GM18511 (cell line): Measurements from ENCODE around the gene CFAP54.

Experiments used
- ATAC-seq: cut with Tn5 transposase; IDR thresholded peaks from one replicate; pipeline ENCODE4 v1.9.1; 2021; ENCODE audit warnings: mild to moderate bottlenecking, moderate library complexity; ENCODE audit not compliant: unreplicated experiment

Gene CFAP54

DNA sequence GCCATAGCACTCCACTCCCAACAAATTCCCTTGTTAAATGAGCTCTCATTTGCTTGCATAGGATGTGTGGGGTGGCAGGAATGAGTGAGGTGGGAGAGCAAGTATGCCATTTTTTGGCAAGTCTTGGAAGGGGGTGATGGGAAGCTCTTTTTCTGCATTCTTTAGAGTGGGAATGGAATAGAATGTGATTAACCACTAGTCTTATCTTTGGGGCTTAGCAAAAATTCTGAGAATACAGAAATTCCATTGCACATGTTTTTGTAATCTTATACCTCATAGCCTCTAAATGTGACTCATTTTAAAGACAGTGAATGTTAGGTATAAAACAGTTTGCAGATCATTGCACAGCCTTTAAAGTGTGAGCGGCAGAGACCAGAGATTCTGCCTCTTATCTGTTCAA lies 389.3 kb downstream of the CFAP54 start:
- ATAC-seq = no peak

DNA sequence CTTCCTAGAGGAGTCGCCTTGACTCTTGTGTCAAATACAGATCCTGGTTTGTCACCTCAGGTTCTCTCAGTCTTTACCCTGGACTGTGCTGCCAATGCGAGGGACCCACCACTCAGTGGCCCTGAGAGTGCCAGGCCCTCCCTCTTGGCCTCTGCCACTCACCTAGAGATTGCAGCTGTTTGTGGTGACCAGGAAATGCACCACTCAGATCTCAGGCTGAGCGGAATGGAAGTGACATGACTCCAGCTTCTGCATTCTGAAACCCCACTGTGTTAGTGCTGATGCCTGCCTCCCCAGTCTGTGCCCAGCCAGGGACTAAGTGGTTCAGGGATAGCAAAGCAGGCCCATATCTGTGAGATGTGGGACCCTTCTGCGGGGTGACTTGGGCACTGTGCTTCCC lies 389.9 kb downstream of the CFAP54 start:
- ATAC-seq = no peak

DNA sequence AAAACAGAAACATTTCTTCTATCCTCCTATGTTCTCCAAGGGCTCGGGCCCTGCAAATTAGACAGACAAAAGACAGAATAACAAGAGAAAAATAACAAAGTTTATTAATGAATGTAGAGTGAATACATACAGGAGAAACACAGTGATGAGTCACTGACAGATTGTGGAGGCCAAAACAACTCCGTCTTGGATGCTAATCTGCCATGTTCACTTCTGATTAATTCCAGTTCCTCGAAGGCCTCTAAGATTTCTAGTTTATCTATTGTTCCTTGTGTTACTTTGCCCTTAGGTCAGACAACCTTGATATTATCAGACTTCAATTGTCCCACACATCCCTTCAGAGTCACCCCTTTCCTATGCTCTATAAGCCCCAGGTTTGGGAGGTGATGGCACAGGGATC lies 390.8 kb downstream of the CFAP54 start:
- ATAC-seq = no peak

DNA sequence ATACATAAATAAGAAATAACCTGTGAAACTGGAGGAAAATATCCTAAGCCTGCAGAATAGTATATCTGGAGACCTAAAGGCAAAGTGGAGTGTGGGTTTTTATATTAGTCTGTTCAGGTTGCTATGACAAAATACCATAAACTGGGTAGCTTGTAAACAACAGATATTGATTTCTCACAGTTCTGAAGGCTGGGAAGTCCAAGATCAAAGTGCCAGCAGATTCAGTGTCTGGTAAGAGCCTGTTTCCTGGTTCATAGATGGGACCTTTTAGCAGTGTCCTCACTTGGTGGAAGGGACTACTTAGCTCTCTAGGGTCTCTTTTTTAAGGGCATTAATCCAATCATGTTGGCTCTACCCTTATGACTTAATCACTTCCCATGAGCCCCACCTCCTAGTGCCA lies 392.2 kb downstream of the CFAP54 start:
- no peak for ATAC-seq

DNA sequence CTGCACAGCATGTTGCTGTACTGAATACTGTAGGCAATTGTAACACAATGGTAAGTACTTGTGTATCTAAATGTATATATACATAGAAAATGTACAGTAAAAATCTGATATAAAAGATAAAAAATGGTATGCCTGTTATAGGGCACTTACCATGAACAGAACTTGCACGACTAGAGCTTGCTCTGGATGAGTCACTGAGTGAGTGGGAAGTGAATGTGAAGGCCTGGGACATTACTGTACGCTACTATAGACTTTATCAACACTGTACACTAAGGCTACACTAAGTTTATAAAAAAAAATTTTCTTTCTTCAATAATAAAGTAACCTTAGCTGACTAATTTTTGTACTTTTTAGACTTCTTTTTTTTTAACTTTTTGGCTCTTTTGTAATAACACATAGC lies 393.5 kb downstream of the CFAP54 start:
- ATAC-seq = no peak

DNA sequence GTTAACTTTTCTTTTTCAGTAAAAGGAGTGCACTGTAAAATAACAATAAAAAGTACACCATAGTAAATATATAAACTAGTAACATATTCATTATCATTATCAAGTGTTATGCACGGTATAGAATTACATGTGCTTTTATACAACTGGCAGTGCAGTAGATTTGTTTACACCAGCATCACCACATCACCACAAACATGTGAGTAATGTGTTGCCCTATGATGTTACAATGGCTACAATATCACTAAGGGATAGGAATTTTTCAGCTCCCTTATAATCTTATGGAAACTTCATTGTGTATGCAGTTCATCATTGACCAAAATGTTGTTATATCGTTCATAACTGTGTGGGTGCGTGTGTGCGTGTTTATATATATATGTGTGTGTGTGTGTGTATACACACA lies 394.2 kb downstream of the CFAP54 start:
- no peak for ATAC-seq

DNA sequence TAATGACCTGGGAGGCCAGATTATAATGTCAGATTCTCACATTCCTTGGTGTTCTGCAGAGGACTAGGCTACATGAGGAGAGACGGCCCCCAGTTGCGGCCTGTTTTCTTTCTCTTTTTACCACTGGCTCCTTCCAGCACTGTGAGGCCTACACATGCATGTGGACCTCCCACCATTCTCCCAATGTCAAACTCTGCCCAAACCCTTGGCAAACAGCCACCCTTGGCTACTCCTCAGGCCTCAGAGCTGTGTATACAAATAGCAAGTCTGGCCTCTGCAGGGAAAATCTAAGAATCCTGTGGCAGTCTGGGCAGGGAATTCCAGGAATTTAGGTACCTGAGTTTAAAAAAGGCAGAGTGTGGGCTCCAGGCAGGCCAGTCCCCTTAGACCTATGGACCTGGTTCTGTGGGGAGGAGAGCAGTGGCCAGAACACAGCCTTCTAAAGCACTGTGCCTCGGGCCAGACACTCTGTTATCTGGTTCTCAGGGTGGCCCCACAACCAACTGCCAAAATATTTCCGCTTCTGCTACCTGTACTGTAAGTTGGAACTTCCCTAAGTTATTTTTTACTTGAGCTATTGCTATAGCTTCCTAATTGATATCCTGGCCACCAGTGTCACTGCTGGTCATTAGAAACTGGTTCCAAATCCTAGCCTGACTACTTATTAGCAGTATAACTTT lies 397.8 kb downstream of the CFAP54 start:
- no peak for ATAC-seq

DNA sequence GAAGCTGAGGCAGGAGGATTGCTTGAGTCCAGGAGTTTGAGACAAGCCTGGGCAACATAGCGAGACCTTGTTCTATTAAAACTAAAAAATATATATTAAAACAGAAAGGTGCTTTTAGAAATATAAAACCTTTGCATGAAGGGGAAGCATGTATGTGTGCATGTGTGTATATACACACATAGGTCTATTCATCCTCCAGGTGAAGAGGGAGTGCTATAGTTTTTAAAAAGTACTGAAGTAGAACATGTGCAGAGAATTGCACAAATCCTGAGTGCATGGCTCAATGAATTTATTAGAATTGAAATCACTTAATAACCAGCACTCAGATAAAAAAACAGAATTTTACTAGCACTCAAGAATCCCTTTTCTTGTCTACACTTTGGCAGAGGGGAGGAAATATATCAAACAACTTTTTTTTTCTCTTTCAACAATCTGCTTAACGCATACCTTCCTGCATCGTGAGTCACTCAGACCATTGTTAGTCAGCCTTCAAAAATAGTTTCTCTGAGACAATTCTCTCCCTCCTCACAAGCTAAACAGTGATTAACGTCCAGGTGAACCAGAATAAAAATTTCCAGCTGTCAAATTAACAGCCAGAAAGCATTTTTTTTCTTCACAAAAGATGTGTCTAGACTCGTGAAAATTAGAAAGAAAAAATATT lies 400.0 kb downstream of the CFAP54 start:
- no peak for ATAC-seq

DNA sequence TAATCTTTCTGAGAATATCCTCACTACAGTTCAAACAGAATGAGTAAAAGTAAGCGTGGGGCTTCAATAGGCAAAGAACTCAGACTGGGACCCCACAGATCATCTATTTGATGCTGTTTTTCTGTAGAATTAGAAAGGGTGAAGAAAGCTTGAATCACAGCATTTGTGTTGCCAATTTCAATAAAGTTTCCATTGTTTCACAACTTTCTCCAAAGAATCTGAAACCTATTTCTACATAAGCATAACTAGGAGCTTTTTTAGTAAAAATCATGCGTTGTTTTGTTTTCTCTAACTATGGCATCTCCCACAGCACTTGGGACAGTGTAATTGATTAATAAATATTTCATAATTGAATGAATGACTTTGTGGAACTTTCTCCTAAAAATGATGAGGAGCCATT lies 401.0 kb downstream of the CFAP54 start:
- ATAC-seq = no peak

DNA sequence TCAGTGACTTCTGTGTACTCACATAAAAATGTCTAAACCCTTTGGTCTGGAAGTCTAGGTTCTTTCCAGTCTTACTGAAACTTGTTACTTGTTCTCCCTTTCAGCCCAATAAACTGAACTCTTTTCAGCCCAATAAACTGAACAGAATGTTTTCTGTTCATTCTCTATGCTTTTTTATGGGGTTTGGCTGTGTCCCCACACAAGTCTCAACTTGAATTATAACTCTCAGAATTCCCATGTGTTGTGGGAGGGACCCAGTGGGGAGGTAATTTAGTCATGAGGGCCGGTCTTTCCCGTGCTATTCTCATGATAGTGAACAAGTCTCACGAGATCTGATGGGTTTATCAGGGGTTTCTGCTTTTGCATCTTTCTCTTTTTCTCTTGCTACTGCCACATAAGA lies 402.7 kb downstream of the CFAP54 start:
- no peak for ATAC-seq

DNA sequence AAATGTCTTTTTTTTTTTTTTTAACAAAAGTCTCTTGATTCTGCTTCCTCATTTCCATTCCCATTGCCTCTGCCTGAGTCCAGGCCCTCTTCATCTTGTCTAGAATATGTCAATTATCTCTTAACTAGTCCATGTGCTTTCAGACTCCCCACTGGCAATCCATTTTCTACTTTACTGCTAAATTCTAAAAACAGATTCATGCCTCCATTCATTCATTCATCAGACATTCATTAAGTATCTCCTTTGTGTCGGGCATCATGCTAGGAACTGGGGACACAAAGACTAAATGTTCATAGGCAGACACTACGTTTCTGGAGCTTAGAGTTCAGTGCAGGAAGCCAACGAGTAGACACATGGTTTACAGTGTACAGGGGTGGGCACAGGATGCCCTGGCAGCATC lies 408.0 kb downstream of the CFAP54 start:
- ATAC-seq = no peak

DNA sequence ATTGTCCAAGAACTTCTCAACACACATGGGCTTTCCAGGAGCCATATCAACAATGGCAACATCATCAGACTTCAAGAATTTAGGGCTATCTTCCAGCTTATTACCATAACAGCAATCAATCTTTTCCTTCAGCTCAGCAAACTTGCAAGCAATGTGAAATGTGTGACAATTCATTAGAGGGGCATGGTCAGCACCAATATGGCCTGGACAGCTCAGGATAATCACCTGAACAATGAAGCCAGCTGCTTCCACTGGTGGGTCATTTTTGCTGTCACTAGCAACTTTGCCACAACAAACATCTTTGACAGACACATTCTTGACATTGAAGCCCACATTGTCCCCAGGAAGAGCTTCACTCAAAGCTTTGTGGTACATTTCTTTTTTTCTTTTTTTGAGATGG lies 411.8 kb downstream of the CFAP54 start:
- no peak for ATAC-seq

DNA sequence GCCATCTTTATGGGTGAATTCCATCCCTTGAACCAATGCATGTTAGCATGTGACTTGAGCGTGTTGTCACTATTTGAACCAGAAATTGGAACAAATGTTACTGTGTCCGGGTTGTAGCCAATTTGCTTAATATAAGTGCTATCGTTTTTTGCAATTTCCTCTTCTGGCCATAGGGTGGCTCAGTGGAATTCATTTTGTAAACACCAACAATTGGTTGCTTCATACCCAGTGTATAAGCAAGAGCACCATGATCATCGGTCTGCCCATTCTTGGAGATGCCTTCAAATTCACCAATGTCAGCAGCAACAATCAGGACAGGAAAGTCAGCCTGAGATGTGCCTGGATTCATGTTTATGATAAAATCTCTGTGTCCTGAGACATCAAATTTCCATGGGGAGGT lies 412.7 kb downstream of the CFAP54 start:
- ATAC-seq = no peak

DNA sequence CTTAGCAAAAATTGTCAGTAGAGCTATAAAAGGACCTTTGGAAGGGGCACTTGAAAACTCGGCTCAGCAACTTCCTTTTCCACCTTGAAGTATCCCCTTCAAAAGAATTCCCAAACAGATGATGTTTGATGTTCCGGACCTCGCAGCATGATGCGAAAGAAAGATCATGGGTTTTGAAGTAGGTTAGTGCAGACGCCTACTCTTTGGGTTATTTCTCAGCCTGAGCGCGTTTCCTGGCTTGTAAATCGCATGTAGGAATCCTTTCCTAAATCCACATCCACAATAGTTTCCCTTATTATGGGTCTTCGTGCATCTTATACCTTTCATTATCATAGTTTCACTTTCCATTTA lies 417.1 kb downstream of the CFAP54 start:
- ATAC-seq = no peak

DNA sequence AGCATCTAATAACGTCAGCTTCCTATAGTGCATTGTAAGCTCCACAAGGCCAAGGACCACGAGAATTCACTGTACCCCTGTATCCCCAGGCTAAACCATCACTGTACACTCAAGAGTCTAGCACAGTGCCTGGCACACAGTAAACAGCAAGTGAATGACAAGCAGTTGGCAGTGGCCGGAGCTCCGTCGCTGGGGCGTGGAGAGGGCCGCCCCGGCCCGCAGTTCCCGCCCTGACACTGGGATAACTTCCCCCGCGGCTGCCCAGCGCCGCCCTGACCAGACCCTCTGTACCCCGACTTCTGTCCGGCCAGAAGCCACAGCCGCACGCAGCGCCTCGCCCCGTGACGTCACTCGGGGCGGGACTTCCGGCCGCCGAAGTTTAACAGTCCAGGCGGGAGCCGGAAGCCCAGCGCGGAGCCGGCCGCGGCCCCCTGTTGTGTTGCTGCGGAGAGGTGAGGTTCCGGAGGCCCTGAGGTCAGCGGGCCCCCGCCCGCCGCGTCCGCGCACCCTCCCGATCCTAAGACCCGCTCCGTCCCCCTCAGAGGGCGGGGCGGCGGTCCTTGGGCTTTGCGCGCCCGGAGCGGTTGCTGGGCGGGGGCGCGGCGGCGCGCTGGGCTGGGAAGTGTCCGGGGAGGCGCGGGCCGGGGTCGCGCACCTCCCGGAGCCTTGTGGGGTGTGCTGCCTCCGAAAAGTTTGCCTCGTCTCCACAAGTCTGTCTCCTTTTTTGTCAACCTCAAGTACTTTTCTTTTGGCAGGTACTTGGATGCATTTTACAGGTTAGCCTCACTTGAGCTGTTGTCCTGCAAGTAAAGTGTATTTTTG lies 417.7 kb downstream of the CFAP54 start, which contains the start of gene NEDD1:
Gene NEDD1 (plus strand): TSS at position 409 of the 822 bp plus-strand sequence. CDS start 2,503 bp downstream, outside the sequence.
- ATAC-seq = peak; percentile 95

DNA sequence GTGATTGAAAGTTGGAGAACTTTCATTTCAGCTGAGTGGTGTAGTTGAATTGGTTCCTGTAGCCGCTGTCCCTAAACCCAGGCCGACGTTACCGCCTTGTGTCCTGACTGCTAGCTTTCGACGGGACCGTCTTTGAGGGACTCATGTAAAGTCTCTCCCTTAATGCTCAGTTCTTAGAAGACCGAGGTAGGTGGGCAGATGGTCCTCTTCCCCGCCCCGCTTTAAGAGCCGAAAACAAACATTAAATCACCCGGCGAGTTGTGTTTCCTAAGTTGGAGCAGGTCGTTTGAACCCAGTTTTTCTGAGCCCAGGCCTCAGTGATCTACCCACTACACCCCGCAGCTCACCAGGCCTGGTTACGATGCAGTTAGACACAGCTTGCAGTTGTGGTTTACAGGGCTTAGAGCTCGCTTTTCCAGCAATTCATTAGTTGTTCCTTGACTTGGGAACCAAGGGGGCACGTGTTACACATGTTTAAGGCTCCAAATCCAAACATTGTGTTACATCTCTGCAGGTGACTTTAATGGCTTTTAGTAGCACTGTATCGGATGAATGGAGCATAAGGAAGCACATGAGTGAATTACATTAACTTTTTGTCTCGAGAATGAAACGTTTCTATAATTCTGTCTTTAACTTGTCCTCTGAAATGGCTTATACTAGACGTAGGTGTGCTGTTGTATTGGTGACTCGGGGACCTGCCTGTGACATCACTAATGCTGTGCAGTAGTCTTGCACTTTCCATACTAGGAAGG lies 418.5 kb downstream of the CFAP54 start:
- ATAC-seq = peak; percentile 31

DNA sequence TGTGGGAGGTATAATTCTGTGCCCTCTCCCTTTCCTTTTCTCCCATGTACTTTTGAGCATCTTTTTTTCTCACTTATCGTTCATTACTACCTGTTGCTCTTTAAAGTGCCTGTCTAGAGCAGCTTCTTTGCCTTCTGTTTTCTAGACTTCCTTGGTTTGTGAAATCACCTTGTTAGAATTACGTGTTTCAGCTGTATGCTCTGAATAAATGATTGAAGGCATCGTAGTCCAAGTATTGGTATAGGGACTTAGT lies 419.0 kb downstream of the CFAP54 start:
- ATAC-seq = no peak

DNA sequence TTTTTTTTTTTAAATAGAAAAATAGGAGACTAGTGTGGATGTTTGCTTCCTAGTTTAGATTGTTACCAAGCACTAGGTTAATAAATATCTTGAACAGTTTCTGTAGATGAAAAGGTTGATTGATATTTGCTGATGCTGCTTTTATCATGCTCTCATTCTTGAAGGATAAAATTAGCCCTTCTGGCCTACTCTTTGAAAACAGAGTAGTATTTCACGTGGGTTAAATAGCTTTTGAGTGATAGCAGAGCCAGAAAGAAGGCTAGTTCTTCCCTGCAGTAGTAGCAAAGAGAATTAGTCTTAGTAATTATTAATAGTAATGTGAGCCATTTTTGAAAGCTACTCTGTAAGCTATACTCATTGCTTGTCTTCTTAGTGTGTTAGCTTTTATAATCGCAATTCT lies 422.9 kb downstream of the CFAP54 start:
- ATAC-seq = no peak

DNA sequence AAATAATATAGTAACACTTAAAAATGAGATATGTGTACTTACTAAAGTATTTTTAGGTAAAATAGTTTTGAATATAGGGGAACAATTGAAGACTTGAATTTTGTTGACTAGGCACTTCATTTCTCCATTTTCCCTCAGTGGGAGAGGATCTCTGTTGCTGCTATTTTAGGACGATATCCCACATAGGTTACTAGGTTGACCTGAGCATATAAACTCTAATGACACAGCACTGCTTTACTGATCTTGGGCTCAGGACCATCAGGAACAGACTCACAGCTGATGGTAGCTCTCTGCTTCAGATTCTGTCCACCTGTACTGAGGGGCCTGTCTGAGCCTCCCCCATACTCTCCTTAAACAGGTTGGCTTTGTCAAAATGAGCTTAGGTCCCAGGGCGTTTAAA lies 423.6 kb downstream of the CFAP54 start:
- ATAC-seq = no peak

DNA sequence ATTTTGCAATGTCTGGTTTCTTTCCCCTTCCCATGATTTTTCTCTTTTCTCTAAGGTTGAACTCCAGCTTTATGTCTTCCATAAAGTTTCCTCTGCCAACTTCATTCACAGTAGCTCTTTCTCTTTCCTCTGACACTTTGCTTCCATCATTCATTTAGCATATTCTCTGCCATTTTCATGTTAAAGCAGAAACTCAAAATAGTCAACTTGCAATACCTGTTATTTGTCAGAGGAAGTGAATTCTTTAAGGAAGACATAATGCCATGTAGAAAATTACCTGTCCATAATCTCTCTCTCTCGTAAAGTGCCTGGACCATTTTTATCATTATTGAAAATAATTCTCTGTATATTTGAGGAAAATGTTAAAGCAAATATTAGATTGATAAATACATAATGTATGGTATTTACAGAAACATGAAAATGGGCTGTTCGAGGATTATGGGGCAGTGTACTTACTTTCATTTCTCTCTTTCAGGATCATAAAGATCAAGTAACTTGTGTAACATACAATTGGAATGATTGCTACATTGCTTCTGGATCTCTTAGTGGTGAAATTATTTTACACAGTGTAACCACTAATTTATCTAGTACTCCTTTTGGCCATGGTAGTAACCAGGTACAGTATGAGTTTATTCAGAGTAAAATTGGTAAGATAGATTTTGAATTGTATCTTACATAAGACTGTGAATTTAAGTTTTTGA lies 430.3 kb downstream of the CFAP54 start:
- no peak for ATAC-seq
